Activated T-helper 9 cell treated with anti-CD3 and anti-CD28 coated beads, Interleukin-2, amount 50 U/mL, for 16 hours (primary cell): ENCODE measurements around the gene P2RX4.
"Not testable (repeated sequence)": the region's sequence is repeated elsewhere in the genome, so short reads cannot be mapped to it uniquely, and the experiment has no call there.

Source experiments
- DNase-seq: peaks from one replicate; pipeline ENCODE4 v3.0.0-alpha.2; 2020; ENCODE audit warnings: low read depth

Gene P2RX4

GRCh38 chr12:121245951-121246350, 36.0 kb downstream of the P2RX4 start:
- no peak for DNase-seq

- no peak for DNase-seq
Observed at GRCh38 chr12:121246893-121247557, 37.1 kb downstream of the P2RX4 start.

GRCh38 chr12:121248622-121249021, 38.7 kb downstream of the P2RX4 start:
- no peak for DNase-seq

GRCh38 chr12:121250359-121250758, 40.4 kb downstream of the P2RX4 start:
- DNase-seq, result no peak

GRCh38 chr12:121251838-121252237, 41.9 kb downstream of the P2RX4 start:
- no peak for DNase-seq

GRCh38 chr12:121252712-121253345, 42.9 kb downstream of the P2RX4 start:
- DNase-seq, result no peak

- no peak for DNase-seq
Observed at GRCh38 chr12:121253638-121254335, 43.9 kb downstream of the P2RX4 start.

- no peak for DNase-seq
Observed at GRCh38 chr12:121255433-121255832, 45.5 kb downstream of the P2RX4 start.

- not testable (repeated sequence) for DNase-seq
Observed at GRCh38 chr12:121257704-121258449, 47.9 kb downstream of the P2RX4 start.

- no peak for DNase-seq
Observed at GRCh38 chr12:121259074-121259473, 49.1 kb downstream of the P2RX4 start.

- DNase-seq, result no peak
Observed at GRCh38 chr12:121260091-121260490, 50.2 kb downstream of the P2RX4 start.

GRCh38 chr12:121261398-121261797, 51.5 kb downstream of the P2RX4 start:
- DNase-seq, result no peak

- DNase-seq, result no peak
Observed at GRCh38 chr12:121263206-121263935, 53.4 kb downstream of the P2RX4 start.

- DNase-seq, result no peak
Observed at GRCh38 chr12:121264135-121264534, 54.2 kb downstream of the P2RX4 start.

GRCh38 chr12:121264951-121265515, 55.1 kb downstream of the P2RX4 start:
- no peak for DNase-seq

GRCh38 chr12:121267822-121268221, 57.9 kb downstream of the P2RX4 start:
- no peak for DNase-seq

GRCh38 chr12:121273364-121273896, 63.5 kb downstream of the P2RX4 start:
- DNase-seq, result no peak

- DNase-seq, result no peak
Observed at GRCh38 chr12:121274036-121274763, 64.3 kb downstream of the P2RX4 start.

GRCh38 chr12:121277374-121277759, 67.4 kb downstream of the P2RX4 start:
- DNase-seq, result no peak
